ENCODE data around the gene DPP4. TPM values are rescaled to one million over a fixed set of nuclear protein-coding genes. Genes with fewer than 3 reads are reported as not detected.

Gene DPP4
- polyA plus RNA-seq, 1 donor from 2014 or later, result not detected

DNA sequence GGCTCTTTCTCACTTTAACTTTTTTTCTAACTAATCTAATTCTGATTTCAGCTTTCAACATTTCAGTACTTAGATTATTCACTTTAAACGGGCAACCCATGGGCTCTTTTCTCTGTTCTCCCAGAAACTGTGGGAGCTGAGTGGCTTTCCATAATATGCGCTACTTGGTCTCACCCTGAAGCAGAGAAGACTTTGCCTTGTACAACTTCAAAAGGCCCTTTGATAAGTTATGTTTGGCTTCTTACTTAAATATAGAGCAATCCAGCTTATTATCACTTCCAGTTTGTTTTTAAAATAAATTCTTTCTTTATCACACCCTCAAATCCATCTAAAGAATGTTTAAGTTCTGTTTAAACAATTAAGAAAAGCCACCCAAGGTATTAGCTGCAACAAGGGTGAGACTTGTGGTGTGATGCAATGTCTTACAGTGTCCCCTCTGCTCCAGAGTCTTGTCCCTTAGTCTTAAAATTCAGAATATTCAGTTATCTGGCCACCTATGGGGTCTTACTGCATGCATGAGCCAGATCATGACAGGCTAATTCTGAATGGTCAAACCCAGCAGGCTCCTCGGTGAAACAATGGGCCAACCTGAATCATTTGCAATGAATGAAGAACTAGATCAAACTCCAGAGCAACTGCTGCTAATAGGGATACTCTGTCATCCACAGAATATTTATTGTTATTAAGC is 39.2 kb upstream of the DPP4 start:
- Histone ChIP-seq H3K4me2 (ENCODE audit: low read length) (no peak overlapping the region), H3K27me3 (ENCODE audit: insufficient read depth, low read depth, low read length) (no peaks in the 10 kb centered on the region), H3K9me3 (ENCODE audit: low read length) (no peaks in the 10 kb centered on the region), H2AFZ (ENCODE audit: low read depth, low read length) (no peak overlapping the region), H3K36me3 (ENCODE audit: insufficient read depth, low read length) (no peaks in the 10 kb centered on the region), H4K20me1 (ENCODE audit: insufficient read depth) (no peaks in the 10 kb centered on the region), H3K9me2 (ENCODE audit: insufficient read depth, low read length) (no peaks in the 10 kb centered on the region), H3K9ac (ENCODE audit: low read length) (no peak overlapping the region), H3K4me3 (ENCODE audit: low read length) (no peak overlapping the region), H3K27ac (ENCODE audit: low read length) (no peak overlapping the region), H3F3A (ENCODE audit: insufficient read depth, low read length, poor library complexity, severe bottlenecking) (no peaks in the 10 kb centered on the region), H3K79me2 (replicated peaks; ENCODE audit: insufficient read depth, low read length) (no peaks in the 10 kb centered on the region)
- no peak for TF ChIP-seq MXI1 (conservative IDR thresholded peaks at IDR 0.05; ENCODE audit: poor library complexity, severe bottlenecking)
- TF ChIP-seq, protein P1, sequence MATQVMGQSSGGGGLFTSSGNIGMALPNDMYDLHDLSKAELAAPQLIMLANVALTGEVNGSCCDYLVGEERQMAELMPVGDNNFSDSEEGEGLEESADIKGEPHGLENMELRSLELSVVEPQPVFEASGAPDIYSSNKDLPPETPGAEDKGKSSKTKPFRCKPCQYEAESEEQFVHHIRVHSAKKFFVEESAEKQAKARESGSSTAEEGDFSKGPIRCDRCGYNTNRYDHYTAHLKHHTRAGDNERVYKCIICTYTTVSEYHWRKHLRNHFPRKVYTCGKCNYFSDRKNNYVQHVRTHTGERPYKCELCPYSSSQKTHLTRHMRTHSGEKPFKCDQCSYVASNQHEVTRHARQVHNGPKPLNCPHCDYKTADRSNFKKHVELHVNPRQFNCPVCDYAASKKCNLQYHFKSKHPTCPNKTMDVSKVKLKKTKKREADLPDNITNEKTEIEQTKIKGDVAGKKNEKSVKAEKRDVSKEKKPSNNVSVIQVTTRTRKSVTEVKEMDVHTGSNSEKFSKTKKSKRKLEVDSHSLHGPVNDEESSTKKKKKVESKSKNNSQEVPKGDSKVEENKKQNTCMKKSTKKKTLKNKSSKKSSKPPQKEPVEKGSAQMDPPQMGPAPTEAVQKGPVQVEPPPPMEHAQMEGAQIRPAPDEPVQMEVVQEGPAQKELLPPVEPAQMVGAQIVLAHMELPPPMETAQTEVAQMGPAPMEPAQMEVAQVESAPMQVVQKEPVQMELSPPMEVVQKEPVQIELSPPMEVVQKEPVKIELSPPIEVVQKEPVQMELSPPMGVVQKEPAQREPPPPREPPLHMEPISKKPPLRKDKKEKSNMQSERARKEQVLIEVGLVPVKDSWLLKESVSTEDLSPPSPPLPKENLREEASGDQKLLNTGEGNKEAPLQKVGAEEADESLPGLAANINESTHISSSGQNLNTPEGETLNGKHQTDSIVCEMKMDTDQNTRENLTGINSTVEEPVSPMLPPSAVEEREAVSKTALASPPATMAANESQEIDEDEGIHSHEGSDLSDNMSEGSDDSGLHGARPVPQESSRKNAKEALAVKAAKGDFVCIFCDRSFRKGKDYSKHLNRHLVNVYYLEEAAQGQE (IDR thresholded peaks at IDR 0.05; ENCODE audit: borderline replicate concordance), result no peak
- no peak for TF ChIP-seq SMC3 (conservative IDR thresholded peaks at IDR 0.05; ENCODE audit: poor library complexity)
- TF ChIP-seq RAD21 (conservative IDR thresholded peaks at IDR 0.05), result no peak
- no peak for TF ChIP-seq CTCF (IDR thresholded peaks at IDR 0.05; ENCODE audit: poor library complexity, severe bottlenecking)
- no peak for TF ChIP-seq EP300 (conservative IDR thresholded peaks at IDR 0.05; ENCODE audit: poor library complexity, severe bottlenecking)
- no peak for TF ChIP-seq EZH2 (IDR thresholded peaks at IDR 0.05; ENCODE audit: borderline replicate concordance, insufficient read depth, low read length, poor library complexity, severe bottlenecking)
- TF ChIP-seq POLR2AphosphoS5 (IDR thresholded peaks at IDR 0.05), result no peak
- no peak for TF ChIP-seq TAF1 (IDR thresholded peaks at IDR 0.05; ENCODE audit: low read depth)

GRCh38 chr2:162111958-162112850 is 38.2 kb upstream of the DPP4 start:
- Histone ChIP-seq H3K36me3 (ENCODE audit: insufficient read depth, low read length) (no peaks in the 10 kb centered on the region), H3K27me3 (ENCODE audit: insufficient read depth, low read depth, low read length) (no peaks in the 10 kb centered on the region), H3K9me3 (ENCODE audit: low read length) (no peaks in the 10 kb centered on the region), H3K4me3 (ENCODE audit: low read length) (no peak overlapping the region), H3F3A (ENCODE audit: insufficient read depth, low read length, poor library complexity, severe bottlenecking) (no peaks in the 10 kb centered on the region), H3K79me2 (replicated peaks; ENCODE audit: insufficient read depth, low read length) (no peaks in the 10 kb centered on the region), H4K20me1 (ENCODE audit: insufficient read depth) (no peaks in the 10 kb centered on the region), H3K9me2 (ENCODE audit: insufficient read depth, low read length) (no peaks in the 10 kb centered on the region), H3K27ac (ENCODE audit: low read length) (no peak overlapping the region), H3K4me2 (ENCODE audit: low read length) (no peak overlapping the region), H2AFZ (ENCODE audit: low read depth, low read length) (no peak overlapping the region), H3K9ac (ENCODE audit: low read length) (no peak overlapping the region)
- TF ChIP-seq SMC3 (conservative IDR thresholded peaks at IDR 0.05; ENCODE audit: poor library complexity) (no peak), CTCF (IDR thresholded peaks at IDR 0.05; ENCODE audit: poor library complexity, severe bottlenecking) (no peak), EP300 (conservative IDR thresholded peaks at IDR 0.05; ENCODE audit: poor library complexity, severe bottlenecking) (no peak), POLR2AphosphoS5 (IDR thresholded peaks at IDR 0.05) (no peak), TAF1 (IDR thresholded peaks at IDR 0.05; ENCODE audit: low read depth) (no peak), RAD21 (conservative IDR thresholded peaks at IDR 0.05) (no peak), EZH2 (IDR thresholded peaks at IDR 0.05; ENCODE audit: borderline replicate concordance, insufficient read depth, low read length, poor library complexity, severe bottlenecking) (no peak)
- TF ChIP-seq, protein P1 (IDR thresholded peaks at IDR 0.05; ENCODE audit: borderline replicate concordance), result no peak

All from neural cell (in vitro differentiated cells).